CD14-positive monocyte (primary cell): ENCODE measurements around the gene PCDH8. TPM values are rescaled to one million over a fixed set of nuclear protein-coding genes. Genes with fewer than 3 reads are reported as not detected.

Experiments used
- DNase-seq, 3 donors: peaks; one replicate each; pipeline ENCODE4 v3.0.0-alpha.2; 2011 to 2022
- H2AFZ ChIP-seq: 2 replicates; pipeline ENCODE4 v1.6.0; 2012; ENCODE audit warnings: mild to moderate bottlenecking, low read depth, low read length, inconsistent platforms; ENCODE audit not compliant: insufficient read depth, poor library complexity, severe bottlenecking
- H3K27ac ChIP-seq, 2 donors: 1 replicate in 1 of 2; 2 replicates in 1 of 2; pipeline ENCODE4 v1.5.1; 2012 to 2013; ENCODE audit warnings: low read length in 2 of 2, control low read depth in 1 of 2, inconsistent platforms in 1 of 2, low read depth in 1 of 2, mild to moderate bottlenecking in 1 of 2
- H3K27me3 ChIP-seq, 2 donors: one replicate each; pipeline versions ENCODE4 v1.6.0 to v1.6.1; 2011 to 2013; ENCODE audit warnings: low read length in 2 of 2; ENCODE audit not compliant: control insufficient read depth in 2 of 2, insufficient read depth in 2 of 2
- H3K36me3 ChIP-seq, 2 donors: replicated peaks in 1 of 2; 1 replicate in 1 of 2; 2 replicates in 1 of 2; pipeline versions ENCODE4 v1.5.1 to v1.6.1; 2012 to 2013; ENCODE audit warnings: low read length in 2 of 2, control low read depth in 1 of 2, inconsistent platforms in 1 of 2, mild to moderate bottlenecking in 1 of 2; ENCODE audit not compliant: insufficient read depth in 2 of 2, control insufficient read depth in 1 of 2
- H3K4me1 ChIP-seq, 2 donors: 1 replicate in 1 of 2; 2 replicates in 1 of 2; pipeline versions ENCODE4 v1.5.1 to v1.6.1; 2012 to 2013; ENCODE audit warnings: low read length in 2 of 2, control low read depth in 1 of 2, inconsistent platforms in 1 of 2, mild to moderate bottlenecking in 1 of 2, moderate library complexity in 1 of 2; ENCODE audit not compliant: insufficient read depth in 2 of 2, control insufficient read depth in 1 of 2
- H3K4me2 ChIP-seq: replicated peaks from 2 replicates; pipeline ENCODE3; 2012; ENCODE audit warnings: low read length, moderate library complexity, mild to moderate bottlenecking; ENCODE audit not compliant: poor library complexity, severe bottlenecking; ENCODE audit errors: extremely low read depth
- H3K4me3 ChIP-seq, 3 experiments: fragments of 200-600 bp in 1 of 3; sonication (generic) in 1 of 3; replicated peaks in 1 of 3; 1 replicate in 2 of 3; 2 replicates in 1 of 3; pipeline ENCODE4 v1.5.1; 2011 to 2013; ENCODE audit warnings: low read length in 3 of 3, mild to moderate bottlenecking in 3 of 3, control low read depth in 2 of 3, low read depth in 2 of 3, inconsistent platforms in 1 of 3, moderate library complexity in 1 of 3
- H3K79me2 ChIP-seq: 2 replicates; pipeline ENCODE4 v1.6.0; 2012; ENCODE audit warnings: mild to moderate bottlenecking, control low read depth, inconsistent platforms, low read length, moderate library complexity; ENCODE audit not compliant: insufficient read depth
- H3K9ac ChIP-seq: 2 replicates; pipeline ENCODE4 v1.6.0; 2017; ENCODE audit warnings: low read length, mild to moderate bottlenecking; ENCODE audit not compliant: insufficient read depth, poor library complexity, severe bottlenecking
- H3K9me3 ChIP-seq, 2 donors: replicated peaks in 1 of 2; 1 replicate in 1 of 2; 2 replicates in 1 of 2; pipeline versions ENCODE4 v1.5.1 to v1.6.1; 2012 to 2013; ENCODE audit warnings: low read length in 2 of 2, control low read depth in 1 of 2; ENCODE audit not compliant: control insufficient read depth in 1 of 2, insufficient read depth in 1 of 2
- H4K20me1 ChIP-seq: 2 replicates; pipeline ENCODE4 v1.6.0; 2012; ENCODE audit warnings: mild to moderate bottlenecking, low read length, control low read depth, moderate library complexity; ENCODE audit not compliant: insufficient read depth
- H3K27ac Mint-ChIP-seq, 7 donors: one replicate each; pipeline ENCODE4 v1.8.0; 2020; ENCODE audit warnings: mild to moderate bottlenecking in 7 of 7, mixed read lengths in 7 of 7, moderate library complexity in 6 of 7, inconsistent platforms in 2 of 7
- H3K27me3 Mint-ChIP-seq, 3 donors: one replicate each; pipeline ENCODE4 v1.8.0; 2021 to 2022; ENCODE audit warnings: low read depth in 3 of 3, mild to moderate bottlenecking in 3 of 3, mixed read lengths in 3 of 3, moderate library complexity in 3 of 3, inconsistent platforms in 1 of 3
- H3K36me3 Mint-ChIP-seq, 2 donors: one replicate each; pipeline ENCODE4 v1.8.0; 2020; ENCODE audit warnings: mixed read lengths in 2 of 2, inconsistent platforms in 1 of 2, mild to moderate bottlenecking in 1 of 2
- H3K4me1 Mint-ChIP-seq: one replicate; pipeline ENCODE4 v1.8.0; 2020; ENCODE audit warnings: mild to moderate bottlenecking, mixed read lengths
- H3K4me3 Mint-ChIP-seq, 2 donors: one replicate each; pipeline ENCODE4 v1.8.0; 2020; ENCODE audit warnings: mild to moderate bottlenecking in 2 of 2, mixed read lengths in 2 of 2, moderate library complexity in 1 of 2
- H3K9me3 Mint-ChIP-seq, 7 donors: one replicate each; pipeline ENCODE4 v1.8.0; 2020 to 2022; ENCODE audit warnings: mixed read lengths in 7 of 7, mild to moderate bottlenecking in 6 of 7, moderate library complexity in 6 of 7, inconsistent platforms in 2 of 7
- CTCF ChIP-seq: fragments of 200-600 bp; IDR thresholded peaks from one replicate; pipeline ENCODE4 v1.8.0; 2022; ENCODE audit warnings: antibody characterized with exemption, mild to moderate bottlenecking
- WGBS: methylation state at CpG from one replicate; pipeline ENCODE4 v1.1.5; 2013; ENCODE audit warnings: missing lambda C conversion rate; ENCODE audit not compliant: insufficient coverage; 5-methylcytosine and 5-hydroxymethylcytosine counted together
- intact Hi-C, 2 donors: fragments of 100-400 bp; cut with micrococcal nuclease; formaldehyde crosslinking; loops; one replicate each; pipeline versions ENCODE4 v1.15.0 to v1.15.1; 2023
- polyA plus RNA-seq, 3 donors: library from polyadenylated mRNA; depleted of rRNA in 1 of 3; unstranded in 2 of 3; stranded (reverse) in 1 of 3; fragments of 300-500 nt in 2 of 3; fragments of >200 nt in 1 of 3; fragmentation: Illumina TruSeq in 2 of 3; gene quantifications; 1 replicate in 2 of 3; 2 replicates in 1 of 3; pipeline ENCODE4 v1.2.3, GENCODE V29; 2012 to 2021

The PCDH8 gene
- polyA plus RNA-seq, 3 donors: not detected

GRCh38 chr13:52811841-52812240 is 36.6 kb downstream of the PCDH8 start:
- 100% methylated on average over 1 of the region's 4 CpGs for WGBS
- no peak for TF ChIP-seq CTCF
- Mint-ChIP-seq H3K4me1 (peaks cover 6% of the 10 kb centered on the region), H3K36me3 (no peaks in the 10 kb centered on the region), H3K27ac (no peak overlapping the region), H3K9me3 (peaks cover 2 to 7% (median 3%) of the 10 kb centered on the region in 7 donors), H3K27me3 (peaks cover 0 to 4% (median 2%) of the 10 kb centered on the region in 3 donors), H3K4me3 (no peak overlapping the region)
- intact Hi-C loops: no loop called here
- Histone ChIP-seq H3K36me3 (no peaks in the 10 kb centered on the region), H3K9ac (no peak overlapping the region), H3K4me3 (no peak overlapping the region), H3K9me3 (peaks cover 3% of the 10 kb centered on the region in 2 donors), H2AFZ (no peak overlapping the region), H3K79me2 (no peaks in the 10 kb centered on the region), H3K27me3 (no peaks in the 10 kb centered on the region), H3K27ac (no peak overlapping the region), H4K20me1 (no peaks in the 10 kb centered on the region), H3K4me1 (no peaks in the 10 kb centered on the region), H3K4me2 (no peak overlapping the region)
- DNase-seq: no peak

- intact Hi-C loops: no loop called here
- Histone ChIP-seq H4K20me1 (no peaks in the 10 kb centered on the region), H3K27me3 (no peaks in the 10 kb centered on the region), H2AFZ (no peak overlapping the region), H3K9me3 (peaks cover 3% of the 10 kb centered on the region in 2 donors), H3K36me3 (no peaks in the 10 kb centered on the region), H3K9ac (no peak overlapping the region), H3K27ac (no peak overlapping the region), H3K4me1 (no peaks in the 10 kb centered on the region), H3K79me2 (no peaks in the 10 kb centered on the region), H3K4me2 (no peak overlapping the region), H3K4me3 (no peak overlapping the region)
- Mint-ChIP-seq H3K36me3 (no peaks in the 10 kb centered on the region), H3K27ac (no peak overlapping the region), H3K27me3 (peaks cover 0 to 4% (median 3%) of the 10 kb centered on the region in 3 donors), H3K9me3 (peaks cover 1 to 7% (median 3%) of the 10 kb centered on the region in 7 donors), H3K4me3 (no peak overlapping the region), H3K4me1 (peaks cover 6% of the 10 kb centered on the region)
- DNase-seq: no peak
- TF ChIP-seq CTCF: no peak
- no CpG with 5 or more reads among the region's 3 CpGs for WGBS
Measured at GRCh38 chr13:52810526-52810925, 37.9 kb downstream of the PCDH8 start.
